H1 (cell line): ENCODE measurements around the gene STK33. TPM values are rescaled to one million over a fixed set of nuclear protein-coding genes. Genes with fewer than 3 reads are reported as not detected.

ENCODE experiments used
- CTCF ChIA-PET: fragments of 300-600 bp; sonication (Branson Sonifier 250); formaldehyde crosslinking; loops from one replicate; lab custom pipeline; 2021; ENCODE audit not compliant: partially characterized antibody; lab: Charles Lee
- POLR2A ChIA-PET: fragments of 300-600 bp; sonication (Branson Sonifier 250); formaldehyde crosslinking; loops from one replicate; lab custom pipeline; 2021; ENCODE audit warnings: inconsistent platforms; ENCODE audit not compliant: partially characterized antibody; lab: Charles Lee
- DNase-seq, 2 experiments: peaks; one replicate each; pipeline versions ENCODE4 v3.0.0 to v3.0.0-alpha.2; 2010 to 2022; ENCODE audit warnings: low spot score in 2 of 2, low read depth in 1 of 2, mixed read lengths in 1 of 2
- FAIRE-seq: peaks from 2 replicates; lab custom pipeline; 2011; peaks lifted over from hg19 to GRCh38; lab: Jason Lieb, UNC
- H2AFZ ChIP-seq: 2 replicates; pipeline ENCODE4 v1.8.1; 2012; ENCODE audit warnings: low read length, inconsistent platforms
- H2AK5ac ChIP-seq: 2 replicates; pipeline ENCODE4 v1.6.1; 2013; ENCODE audit warnings: low read depth, low read length
- H2BK120ac ChIP-seq: replicated peaks from 2 replicates; pipeline ENCODE3; 2013; ENCODE audit warnings: low read depth, low read length, inconsistent platforms
- H2BK12ac ChIP-seq: 2 replicates; pipeline ENCODE4 v1.6.1; 2013; ENCODE audit warnings: low read depth, low read length
- H2BK15ac ChIP-seq: 2 replicates; pipeline ENCODE4 v1.6.1; 2013; ENCODE audit warnings: low read length
- H2BK20ac ChIP-seq: 2 replicates; pipeline ENCODE4 v1.6.1; 2013; ENCODE audit warnings: low read length
- H2BK5ac ChIP-seq: 2 replicates; pipeline ENCODE4 v1.6.1; 2013; ENCODE audit warnings: low read depth, low read length
- H3K14ac ChIP-seq: 2 replicates; pipeline ENCODE4 v1.6.1; 2013; ENCODE audit warnings: inconsistent platforms; ENCODE audit not compliant: insufficient read length
- H3K18ac ChIP-seq: 2 replicates; pipeline ENCODE4 v1.6.1; 2013; ENCODE audit warnings: low read length; ENCODE audit errors: extremely low read depth
- H3K23ac ChIP-seq: 2 replicates; pipeline ENCODE4 v1.6.1; 2013; ENCODE audit warnings: inconsistent platforms; ENCODE audit not compliant: insufficient read length
- H3K23me2 ChIP-seq: 2 replicates; pipeline ENCODE4 v1.6.1; 2013; ENCODE audit warnings: low read depth, low read length
- H3K27ac ChIP-seq: 2 replicates; pipeline ENCODE4 v1.6.1; 2011; ENCODE audit warnings: low read depth, low read length, inconsistent platforms
- H3K27me3 ChIP-seq, 4 experiments: replicated peaks in 1 of 4; 1 replicate in 1 of 4; 2 replicates in 3 of 4; pipeline versions ENCODE4 v1.6.1 to v1.8.1; 2011 to 2013; ENCODE audit warnings: low read length in 3 of 4, mild to moderate bottlenecking in 3 of 4, inconsistent platforms in 2 of 4, mixed read lengths in 2 of 4, moderate library complexity in 1 of 4; ENCODE audit not compliant: control insufficient read depth in 3 of 4, insufficient read depth in 3 of 4; ENCODE audit errors: extremely low read depth in 1 of 4
- H3K36me3 ChIP-seq, 4 experiments: 2 replicates each; pipeline versions ENCODE4 v1.6.1 to v1.8.1; 2011 to 2013; ENCODE audit warnings: mild to moderate bottlenecking in 4 of 4, low read length in 3 of 4, moderate library complexity in 2 of 4, control low read depth in 1 of 4, inconsistent platforms in 1 of 4; ENCODE audit not compliant: insufficient read depth in 4 of 4, control insufficient read depth in 2 of 4
- H3K4ac ChIP-seq: replicated peaks from 2 replicates; pipeline ENCODE3; 2013; ENCODE audit warnings: low read length, low read depth, mixed read lengths, inconsistent platforms; ENCODE audit not compliant: insufficient read length
- H3K4me1 ChIP-seq, 4 experiments: replicated peaks in 1 of 4; 1 replicate in 1 of 4; 2 replicates in 3 of 4; pipeline versions ENCODE4 v1.6.1 to v1.8.1; 2011 to 2013; ENCODE audit warnings: low read length in 3 of 4, inconsistent platforms in 2 of 4, mixed read lengths in 1 of 4; ENCODE audit not compliant: insufficient read depth in 4 of 4, control insufficient read depth in 3 of 4
- H3K4me2 ChIP-seq, 2 experiments: 2 replicates each; pipeline versions ENCODE4 v1.6.1 to v1.8.1; 2011 to 2013; ENCODE audit warnings: low read depth in 2 of 2, low read length in 2 of 2, control low read depth in 1 of 2, inconsistent platforms in 1 of 2, mild to moderate bottlenecking in 1 of 2; ENCODE audit not compliant: insufficient read depth in 1 of 2
- H3K4me3 ChIP-seq, 4 experiments: fragments of 200-600, 300-600 bp in 1 of 4; sonication (generic), shearing (Covaris generic), sonication (Bioruptor Twin) in 1 of 4; 2 replicates each; pipeline versions ENCODE4 v1.5.1 to v1.8.1; 2011 to 2016; ENCODE audit warnings: low read length in 4 of 4, low read depth in 3 of 4, control low read depth in 2 of 4, inconsistent platforms in 2 of 4, mild to moderate bottlenecking in 2 of 4, mixed read lengths in 1 of 4, moderate library complexity in 1 of 4; ENCODE audit not compliant: insufficient read depth in 2 of 4; ENCODE audit errors: extremely low read depth in 1 of 4
- H3K56ac ChIP-seq: replicated peaks from 2 replicates; pipeline ENCODE3; 2013; ENCODE audit warnings: low read depth, mild to moderate bottlenecking, mixed read lengths, low read length, inconsistent platforms; ENCODE audit not compliant: insufficient read length
- H3K79me1 ChIP-seq: 2 replicates; pipeline ENCODE4 v1.6.1; 2013; ENCODE audit warnings: low read depth, low read length, control low read depth
- H3K79me2 ChIP-seq, 2 experiments: 2 replicates each; pipeline versions ENCODE4 v1.6.1 to v1.8.1; 2012 to 2013; ENCODE audit warnings: low read length in 2 of 2, mild to moderate bottlenecking in 2 of 2, inconsistent platforms in 1 of 2; ENCODE audit not compliant: insufficient read depth in 2 of 2, control insufficient read depth in 1 of 2
- H3K9ac ChIP-seq, 4 experiments: replicated peaks in 1 of 4; 1 replicate in 1 of 4; 2 replicates in 3 of 4; pipeline versions ENCODE4 v1.6.1 to v1.8.1; 2011 to 2013; ENCODE audit warnings: low read depth in 3 of 4, low read length in 3 of 4, control low read depth in 2 of 4, mild to moderate bottlenecking in 2 of 4, moderate library complexity in 2 of 4, inconsistent platforms in 1 of 4; ENCODE audit errors: extremely low read depth in 1 of 4
- H3K9me3 ChIP-seq, 2 experiments: 2 replicates each; pipeline versions ENCODE4 v1.6.1 to v1.8.1; 2012 to 2013; ENCODE audit warnings: mild to moderate bottlenecking in 2 of 2, moderate library complexity in 2 of 2, control low read depth in 1 of 2, inconsistent platforms in 1 of 2, low read depth in 1 of 2, low read length in 1 of 2, mixed read lengths in 1 of 2; ENCODE audit not compliant: insufficient read depth in 2 of 2
- H4K20me1 ChIP-seq, 2 experiments: replicated peaks in 1 of 2; 2 replicates each; pipeline versions ENCODE3 to v1.8.1; 2011 to 2013; ENCODE audit warnings: inconsistent platforms in 2 of 2, low read length in 2 of 2, mild to moderate bottlenecking in 1 of 2; ENCODE audit not compliant: insufficient read depth in 2 of 2, control insufficient read depth in 1 of 2
- H4K5ac ChIP-seq: 2 replicates; pipeline ENCODE4 v1.6.1; 2013; ENCODE audit warnings: low read length, low read depth, mixed read lengths, inconsistent platforms; ENCODE audit not compliant: insufficient read length
- H4K8ac ChIP-seq: 2 replicates; pipeline ENCODE4 v1.8.0; 2013; ENCODE audit warnings: mild to moderate bottlenecking, moderate library complexity, low read length, inconsistent platforms; ENCODE audit not compliant: insufficient read depth; ENCODE audit errors: extremely low read depth
- H4K91ac ChIP-seq: replicated peaks from 2 replicates; pipeline ENCODE3; 2013; ENCODE audit warnings: low read length, mixed read lengths, inconsistent platforms; ENCODE audit not compliant: insufficient read length
- CTBP2 ChIP-seq: IDR thresholded peaks from 2 replicates; pipeline ENCODE4 v1.7.0; 2011; ENCODE audit warnings: borderline replicate concordance, mild to moderate bottlenecking, moderate library complexity, mixed read lengths, low read length; ENCODE audit not compliant: insufficient read depth, insufficient read length
- WGBS, 2 experiments: shearing (Covaris generic) in 1 of 2; methylation state at CpG; one replicate each; pipeline versions ENCODE4 v1.1.6 to v1.1.7; 2013 to 2015; ENCODE audit warnings: low lambda C conversion rate in 2 of 2, mixed read lengths in 2 of 2, inconsistent platforms in 1 of 2, low coverage in 1 of 2, missing lambda C conversion rate in 1 of 2; ENCODE audit not compliant: insufficient replicate concordance in 2 of 2, insufficient coverage in 1 of 2, insufficient read length in 1 of 2; ENCODE audit errors: extremely low coverage in 1 of 2, missing lambda C conversion rate in 1 of 2; 5-methylcytosine and 5-hydroxymethylcytosine counted together
- polyA plus RNA-seq, 7 experiments: library from polyadenylated mRNA; depleted of rRNA in 3 of 7; stranded (reverse) in 5 of 7; unstranded in 2 of 7; fragments of >200 nt in 5 of 7; fragments of 200-250 nt in 2 of 7; gene quantifications; 1 replicate in 5 of 7; 2 replicates in 1 of 7; 4 replicates in 1 of 7; pipeline versions ENCODE4 v1.2.1 to v1.2.3, GENCODE V29; 2011 to 2013; ENCODE audit warnings: missing spikeins in 2 of 7, mixed read lengths in 2 of 7
- total RNA-seq: library from RNA; stranded (reverse); fragmentation: NEBNext Ultra II Directional; extraction: Animal tissue kit (Norgen Biotek cat#: 25700); gene quantifications from 2 replicates; pipeline ENCODE4 v1.2.1, GENCODE V29; 2021

The STK33 gene
- total and polyA plus RNA-seq, 2 of the 8 experiments (the other 6 are each of a cell fraction or from before 2014, with no cell fraction given), result 8.8 to 25.1 TPM

- POLR2A ChIA-PET, result no interaction called here
- H3K4me3 ChIP-seq, result no peak overlapping the region
- H2AFZ ChIP-seq, result no peak overlapping the region
- no peak for TF ChIP-seq CTBP2
- no peak overlapping the region for H2AK5ac ChIP-seq
- H3K36me3 ChIP-seq, result peaks cover 0 to 5% (median 0%) of the 10 kb centered on the region in 4 experiments; a peak in 1 of 8 replicates
- no peaks in the 10 kb centered on the region for H3K79me2 ChIP-seq
- H3K4me1 ChIP-seq, result no peaks in the 10 kb centered on the region
- WGBS, 2 experiments, result 78% methylated on average over 4 of the region's 4 CpGs; no CpG with 5 or more reads in 1 of the 2 experiments
- H4K20me1 ChIP-seq, result no peaks in the 10 kb centered on the region
- H3K9ac ChIP-seq, result no peak overlapping the region
- H3K23ac ChIP-seq, result no peak overlapping the region
- H2BK12ac ChIP-seq, result no peak overlapping the region
- H2BK15ac ChIP-seq, result no peak overlapping the region
- no peaks in the 10 kb centered on the region for H3K79me1 ChIP-seq
- H3K4me2 ChIP-seq, result no peak overlapping the region
- H3K18ac ChIP-seq, result no peak overlapping the region
- H2BK5ac ChIP-seq, result no peak overlapping the region
- no peak overlapping the region for H4K91ac ChIP-seq
- no peak overlapping the region for H2BK20ac ChIP-seq
- no peak overlapping the region for H3K27ac ChIP-seq
- no peak overlapping the region for H3K4ac ChIP-seq
- no peak overlapping the region for H4K8ac ChIP-seq
- no peaks in the 10 kb centered on the region for H3K27me3 ChIP-seq
- no peak for DNase-seq
- FAIRE-seq, result no peak
- H3K23me2 ChIP-seq, result no peaks in the 10 kb centered on the region
- no peak overlapping the region for H3K56ac ChIP-seq
- no peaks in the 10 kb centered on the region for H3K9me3 ChIP-seq
- CTCF ChIA-PET, result interaction anchor here (0.7 to 1.6 kb wide), 2 partner anchors 11 to 737 kb away, joined by 3 read pairs; no protein-coding TSS in a partner anchor
- H4K5ac ChIP-seq, result no peak overlapping the region
- no peak overlapping the region for H3K14ac ChIP-seq
- H2BK120ac ChIP-seq, result no peak overlapping the region
These were observed 21.4 kb upstream of the STK33 start for GRCh38 chr11:8615291-8616032.
